HG03575 (cell line): ENCODE measurements around the gene TRMT61A.
"Not testable (repeated sequence)": the region's sequence is repeated elsewhere in the genome, so short reads cannot be mapped to it uniquely, and the experiment has no call there.

Experiments used
- ATAC-seq: cut with Tn5 transposase; IDR thresholded peaks from one replicate; pipeline ENCODE4 v1.9.1; 2021; ENCODE audit not compliant: unreplicated experiment, insufficient number of reproducible peaks, low FRiP score; ENCODE audit errors: extremely low read depth

The TRMT61A gene

DNA sequence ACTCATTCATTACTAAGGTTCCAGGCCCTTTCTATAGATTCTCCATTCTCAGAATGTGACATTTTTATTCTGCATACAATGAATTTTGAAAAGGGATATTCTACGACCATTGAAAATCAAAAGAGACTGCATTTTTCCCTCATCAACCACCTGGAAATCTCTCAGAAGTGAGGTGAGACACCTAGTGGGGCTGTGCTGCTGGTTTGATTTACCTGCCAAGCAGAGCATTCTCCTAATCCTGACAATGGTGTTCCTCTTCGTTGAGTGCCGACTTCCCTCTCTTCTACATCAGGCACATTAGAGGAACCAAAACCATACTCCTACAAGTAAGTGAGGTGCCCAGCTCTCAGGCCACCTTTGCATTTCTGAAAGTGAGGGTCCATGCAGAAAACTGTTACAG is 21.2 kb upstream of the TRMT61A start:
- ATAC-seq: no peak

DNA sequence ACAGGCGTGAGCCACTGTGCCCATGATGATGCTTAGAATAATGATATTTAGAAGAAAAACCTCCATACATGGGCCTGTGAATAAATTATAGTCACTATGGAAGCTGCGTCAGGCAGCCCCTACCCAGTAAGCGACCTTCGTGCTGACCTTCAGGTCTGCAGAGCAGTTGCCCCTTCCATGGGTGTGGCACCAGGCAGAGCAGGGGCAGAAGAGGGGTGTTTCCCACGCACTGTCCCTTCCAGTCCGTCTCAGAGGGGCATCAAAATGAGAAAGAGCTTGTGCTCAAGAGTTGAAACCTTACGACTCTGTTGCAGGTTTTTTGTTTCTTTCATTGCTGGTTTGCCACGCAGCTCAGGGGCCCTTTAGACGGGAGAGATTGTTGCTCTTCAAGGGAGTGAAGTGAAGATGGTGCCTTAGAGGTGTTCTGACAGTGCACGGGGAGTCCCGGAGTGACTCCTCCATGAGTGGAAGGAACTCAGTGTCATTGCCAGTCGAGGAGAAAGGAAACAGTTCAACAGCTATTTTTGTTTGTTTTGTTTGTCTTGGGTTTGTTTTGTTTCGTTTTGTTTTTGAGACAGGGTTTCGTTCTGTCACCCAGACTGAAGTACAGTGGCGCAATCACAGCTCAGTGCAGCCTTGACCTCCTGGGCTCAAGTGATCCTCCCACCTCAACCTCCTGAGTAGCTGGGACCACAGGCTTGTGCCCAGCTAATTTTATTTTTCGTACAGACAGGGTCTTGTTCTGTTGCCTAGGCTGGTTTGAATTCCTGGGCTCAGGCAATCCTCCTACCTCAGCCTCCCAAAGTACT is 20.3 kb upstream of the TRMT61A start:
- ATAC-seq: no peak

DNA sequence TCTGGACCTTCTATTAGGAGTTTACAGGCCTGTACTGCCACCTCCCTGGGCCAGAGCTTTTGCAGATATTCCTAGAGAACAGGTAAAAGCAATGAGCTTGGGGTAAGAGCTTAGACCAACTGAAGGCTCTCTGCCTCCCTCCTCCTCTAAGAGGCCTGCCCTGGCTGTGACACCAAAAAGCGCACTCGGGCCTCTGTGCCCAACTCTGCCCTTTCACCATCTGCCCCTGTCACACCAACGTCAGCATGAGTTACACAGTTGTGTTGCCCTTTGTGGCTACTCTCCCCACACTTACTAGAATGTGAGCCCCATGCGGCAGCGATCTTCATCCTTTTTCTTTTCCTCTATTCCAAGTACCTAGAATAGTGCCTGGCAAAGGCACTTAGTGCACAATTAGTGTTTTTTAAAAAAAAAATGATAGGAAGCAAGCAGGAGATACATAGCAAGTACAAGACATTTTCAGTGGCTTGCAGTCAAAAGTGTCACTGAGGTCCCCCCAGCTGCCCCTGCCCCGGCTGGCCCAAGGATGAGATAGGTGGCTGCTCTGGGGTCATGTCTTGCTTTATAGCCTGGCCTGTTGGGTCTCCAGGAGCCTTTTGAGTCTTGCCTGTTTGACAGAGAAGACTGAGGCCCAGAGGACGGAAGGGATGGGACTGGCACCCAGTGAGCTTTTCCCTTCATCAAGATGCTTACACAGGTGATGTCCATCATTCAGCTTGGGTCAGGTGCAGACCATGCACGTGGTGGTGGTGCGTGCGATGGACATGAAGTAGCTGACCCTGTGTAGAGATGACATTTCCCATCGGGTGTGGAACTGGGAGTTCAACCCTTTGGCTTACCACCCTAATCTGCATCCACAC is 18.9 kb upstream of the TRMT61A start:
- no peak for ATAC-seq

DNA sequence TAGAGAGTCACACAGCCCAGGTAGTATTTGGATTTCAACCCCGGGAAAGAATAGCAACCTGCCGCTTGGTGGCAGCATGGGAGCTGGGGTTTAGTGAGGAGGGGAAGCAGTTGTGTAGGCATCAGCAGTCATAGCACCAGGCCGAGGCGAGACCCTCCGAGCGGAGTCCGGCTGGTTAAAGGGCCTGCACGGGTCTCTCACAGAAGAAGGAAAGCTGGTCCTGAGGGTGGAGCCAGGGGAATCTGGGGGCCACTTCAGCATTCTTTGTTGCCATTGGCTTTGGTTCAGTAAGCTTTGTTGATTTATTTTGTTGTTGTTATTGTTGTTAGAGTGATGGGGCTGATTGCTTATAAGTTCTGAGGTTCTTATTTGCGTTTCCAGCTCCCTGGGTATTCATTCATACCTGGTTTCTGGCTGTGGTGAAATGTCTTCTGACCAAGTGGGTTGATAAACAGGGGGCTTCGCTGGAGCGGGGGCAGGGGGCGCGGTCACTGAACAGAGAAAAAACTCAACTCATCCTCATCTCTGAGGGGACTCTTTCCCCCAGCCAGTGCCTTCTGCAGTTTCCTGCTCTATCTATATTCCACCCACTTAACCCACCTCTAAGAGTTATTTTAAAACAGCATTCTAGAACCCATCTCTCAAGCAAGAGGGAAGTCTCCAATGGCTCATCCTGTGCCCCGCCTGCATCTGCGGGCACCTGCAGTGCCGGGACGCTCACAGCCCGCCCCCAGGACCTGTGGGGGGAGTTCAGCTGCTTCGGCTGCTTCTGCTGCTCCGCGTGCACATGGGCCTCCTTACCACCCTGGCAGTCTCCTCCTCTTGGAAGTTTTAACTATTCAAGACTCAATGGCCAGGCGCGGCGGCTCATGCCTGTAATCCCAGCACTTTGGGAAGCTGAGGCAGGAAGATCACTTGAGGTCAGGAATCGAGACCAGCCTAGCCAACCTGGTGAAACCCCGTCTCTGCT is 18.0 kb upstream of the TRMT61A start:
- no peak for ATAC-seq

DNA sequence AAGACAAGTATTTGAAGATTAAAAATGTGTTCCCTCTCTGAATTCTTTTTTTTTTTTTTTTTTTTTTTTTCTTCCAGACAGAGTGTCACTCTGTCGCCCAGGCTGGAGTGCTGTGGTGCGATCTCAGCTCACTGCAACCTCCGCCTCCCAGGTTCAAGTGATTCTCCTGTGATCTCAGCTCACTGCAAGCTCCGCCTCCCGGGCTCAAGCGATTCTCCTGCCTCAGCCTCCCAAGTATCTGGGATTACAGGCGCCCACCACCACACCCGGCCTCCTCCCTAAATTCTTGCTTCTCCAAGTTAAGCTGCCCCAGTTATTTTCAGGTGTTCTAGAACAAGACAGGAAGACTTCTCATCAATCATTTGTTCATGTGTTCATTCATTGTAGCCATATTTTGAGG is 16.8 kb upstream of the TRMT61A start:
- not testable (repeated sequence) for ATAC-seq

DNA sequence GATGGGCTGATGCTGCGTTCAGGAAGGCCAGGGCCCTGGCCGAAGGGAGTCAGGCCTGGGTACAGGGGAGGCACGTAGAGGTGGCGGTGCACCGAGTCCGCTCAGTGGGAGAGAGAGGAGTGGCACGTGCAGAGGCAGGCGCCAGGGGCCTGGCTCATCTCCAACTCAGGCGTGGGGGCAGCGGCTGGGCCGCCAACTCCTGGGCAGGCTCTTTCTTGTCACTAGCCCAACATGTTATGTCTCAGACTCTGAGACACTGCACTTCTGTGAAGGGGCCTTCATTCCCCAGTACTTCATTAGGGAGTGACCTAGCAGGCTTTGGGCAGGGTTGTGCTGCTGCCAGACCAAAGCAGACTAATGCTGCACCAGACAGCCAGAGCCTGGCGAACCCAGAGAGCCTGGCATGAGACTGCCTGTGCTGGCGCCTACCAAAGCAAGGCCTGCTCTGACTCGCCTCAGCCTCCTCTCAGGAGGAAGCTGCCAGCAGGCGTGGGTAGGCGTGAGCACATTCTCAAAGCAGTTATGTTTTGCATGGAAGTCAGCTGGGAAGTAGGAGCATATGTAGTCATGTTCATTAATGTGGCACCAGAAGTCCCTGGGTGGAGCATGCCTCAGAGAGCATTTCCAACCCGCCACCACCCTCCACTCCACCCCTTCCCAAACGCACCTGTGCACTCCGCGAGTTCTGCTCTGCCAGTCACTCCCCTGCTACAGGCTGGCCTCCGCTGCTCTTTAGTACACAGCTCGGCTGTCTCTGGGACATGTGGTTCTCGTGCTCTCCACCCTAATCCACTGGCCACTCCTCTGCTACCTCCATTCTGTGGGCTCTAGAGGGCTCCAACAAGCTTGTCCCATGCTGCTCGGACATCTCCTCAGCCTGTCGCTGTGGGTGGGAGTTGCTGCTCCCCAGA is 16.0 kb upstream of the TRMT61A start:
- ATAC-seq: no peak

DNA sequence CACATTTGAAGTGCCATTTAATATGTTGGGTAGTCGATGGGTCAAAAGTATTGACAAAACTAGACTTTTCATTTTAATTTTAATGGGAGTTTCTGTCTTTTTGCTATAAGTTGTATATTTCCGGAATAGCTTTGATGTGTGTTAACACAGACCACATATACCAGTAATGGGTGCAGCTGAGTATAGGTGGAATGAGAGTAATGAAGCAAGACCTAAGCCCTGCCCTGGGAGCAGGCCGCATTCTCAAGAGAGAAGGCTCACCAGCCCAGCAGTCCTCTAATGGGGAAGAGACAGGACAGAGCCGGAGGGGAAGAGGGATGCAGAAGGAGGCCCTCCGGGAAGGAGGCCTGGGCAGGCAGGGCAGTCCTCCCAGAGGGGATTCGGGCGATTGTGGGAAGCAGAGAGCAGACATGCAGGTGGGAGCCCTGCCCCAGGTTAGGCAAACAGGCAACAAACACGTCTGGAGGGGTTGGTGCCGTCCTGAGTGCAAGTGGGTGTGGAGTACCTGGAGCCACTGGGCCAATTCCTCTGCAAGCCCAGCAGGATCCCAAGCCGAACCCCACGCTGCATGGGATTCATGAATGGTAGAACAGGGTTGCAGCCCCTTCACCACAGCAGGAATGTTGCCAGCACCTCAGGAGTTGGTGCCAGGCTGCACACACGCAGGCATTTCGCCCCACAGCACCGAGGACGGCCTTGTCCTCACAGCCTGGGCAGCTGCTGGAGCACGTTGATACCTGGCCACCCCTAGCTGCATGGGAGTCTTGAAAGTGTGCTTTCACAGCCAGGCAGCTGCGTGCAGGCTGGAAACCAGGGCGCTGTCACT is 14.2 kb upstream of the TRMT61A start:
- ATAC-seq: no peak

DNA sequence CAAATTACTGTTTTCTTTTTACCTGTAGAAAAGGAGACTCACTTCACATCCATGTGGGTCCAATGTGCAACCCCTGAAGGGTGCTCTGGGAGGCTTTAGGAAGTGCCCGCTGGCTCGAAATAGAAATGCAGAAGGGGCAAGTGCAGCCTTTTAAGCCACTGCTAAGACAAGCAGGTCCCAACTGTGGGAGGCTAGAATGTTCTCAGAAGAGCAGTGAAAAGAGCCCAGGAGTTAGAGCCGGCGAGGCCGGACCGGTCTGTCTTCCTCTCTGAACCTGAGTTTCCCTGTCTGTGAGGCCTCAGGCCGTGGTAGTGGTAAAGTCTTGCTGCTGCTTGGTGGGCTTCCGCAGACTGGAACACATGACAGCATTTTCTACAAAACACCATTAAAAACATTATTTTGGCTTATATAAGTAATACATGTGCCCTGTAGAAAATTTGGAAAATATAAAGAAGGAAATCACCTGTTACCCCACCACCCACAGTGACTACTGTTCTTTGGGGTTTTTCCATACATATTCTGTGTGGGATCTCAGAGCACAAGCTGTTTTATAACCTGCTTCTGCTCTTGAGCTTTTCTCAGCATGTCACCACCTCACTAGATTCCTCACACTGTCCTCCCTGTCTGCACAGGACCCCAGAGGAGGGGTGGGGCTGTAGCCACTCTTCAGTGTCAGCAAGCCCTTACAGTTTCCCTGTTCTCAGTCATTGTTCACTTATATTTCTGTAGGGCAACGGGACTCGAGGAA is 12.4 kb upstream of the TRMT61A start:
- no peak for ATAC-seq

DNA sequence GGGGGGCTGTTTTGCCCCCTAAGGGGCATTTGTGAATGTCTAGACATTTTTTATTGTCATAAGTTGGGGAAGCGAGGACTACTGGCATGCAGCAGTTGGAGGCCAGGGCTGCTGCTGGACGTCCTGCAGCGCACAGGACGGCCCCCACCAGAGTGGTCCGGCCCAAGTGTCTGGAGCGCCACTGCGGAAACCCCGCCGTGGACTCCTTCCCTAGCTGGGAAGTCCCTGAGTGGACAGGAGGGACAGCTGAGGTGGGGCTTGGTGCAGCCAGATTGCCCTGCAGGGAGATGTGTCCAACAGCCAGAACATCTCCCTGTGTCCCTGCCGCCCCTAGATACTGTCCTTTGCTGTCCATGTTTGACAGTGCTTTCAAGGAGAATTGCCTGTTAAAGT is 11.8 kb upstream of the TRMT61A start:
- ATAC-seq: no peak

DNA sequence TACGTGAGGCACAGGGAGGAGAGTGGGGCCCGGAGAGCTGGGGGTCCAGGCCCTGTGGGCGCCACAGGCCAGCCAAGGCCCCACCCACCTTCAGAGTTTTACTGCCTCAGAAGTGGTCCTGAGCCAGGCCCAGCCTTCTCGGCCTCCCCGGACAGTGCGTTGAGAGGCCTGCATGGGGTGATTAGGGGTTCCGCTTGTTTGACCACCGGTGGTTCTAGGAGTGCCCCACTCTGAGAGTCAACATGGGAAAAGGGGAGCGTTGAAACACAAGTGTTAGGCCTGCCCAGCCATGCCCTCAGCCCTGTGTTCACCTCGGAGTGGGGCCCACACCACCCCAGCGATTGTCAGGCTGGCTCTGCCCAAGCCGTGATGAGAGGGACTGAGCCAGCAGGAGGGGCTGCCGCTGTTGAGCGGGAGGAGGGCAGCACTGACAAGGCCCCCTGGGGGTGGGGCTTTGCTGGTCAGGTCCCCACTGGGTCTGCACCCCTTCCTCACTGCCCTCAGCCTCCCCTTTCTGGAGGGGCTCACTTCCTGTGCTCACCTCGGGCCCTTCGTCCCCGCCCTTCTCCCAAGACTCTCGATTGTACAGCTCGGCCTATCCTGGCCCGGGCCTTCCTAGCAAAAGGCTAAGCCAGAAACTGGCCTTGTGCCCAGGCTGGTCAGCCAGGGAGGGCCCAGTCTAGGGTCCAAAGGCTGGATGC is 11.1 kb upstream of the TRMT61A start:
- no peak for ATAC-seq

DNA sequence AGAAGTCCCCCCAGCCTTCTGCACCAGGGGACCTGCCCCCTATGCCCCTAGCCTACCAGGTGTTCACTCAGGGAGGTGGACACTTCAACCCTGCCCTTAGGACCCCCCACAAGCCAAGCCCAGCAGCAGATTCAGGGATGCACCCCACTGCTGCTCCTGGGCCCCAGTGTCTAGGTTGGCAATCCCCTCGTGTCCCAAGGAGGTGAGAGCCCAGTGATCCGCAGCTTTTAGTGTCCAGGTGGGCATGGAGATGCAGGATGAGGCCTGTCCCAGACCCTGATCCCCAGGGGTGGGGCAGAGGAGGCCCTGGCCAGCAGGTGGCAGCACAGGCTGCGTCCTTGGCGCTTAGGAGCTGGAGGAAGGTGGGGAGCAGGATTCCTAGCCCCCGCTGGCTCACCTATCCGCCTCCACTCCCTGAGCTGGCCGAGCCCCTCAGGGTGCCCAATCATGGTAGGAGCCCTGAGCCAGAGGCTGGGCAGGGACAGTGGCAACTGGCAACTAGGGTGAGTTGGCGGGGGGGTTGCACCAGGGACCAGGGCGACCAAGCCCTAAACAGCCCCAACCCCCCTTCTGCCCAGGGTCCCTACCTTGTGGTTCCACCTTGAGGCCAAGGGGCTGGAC is 10.5 kb upstream of the TRMT61A start:
- ATAC-seq: no peak

DNA sequence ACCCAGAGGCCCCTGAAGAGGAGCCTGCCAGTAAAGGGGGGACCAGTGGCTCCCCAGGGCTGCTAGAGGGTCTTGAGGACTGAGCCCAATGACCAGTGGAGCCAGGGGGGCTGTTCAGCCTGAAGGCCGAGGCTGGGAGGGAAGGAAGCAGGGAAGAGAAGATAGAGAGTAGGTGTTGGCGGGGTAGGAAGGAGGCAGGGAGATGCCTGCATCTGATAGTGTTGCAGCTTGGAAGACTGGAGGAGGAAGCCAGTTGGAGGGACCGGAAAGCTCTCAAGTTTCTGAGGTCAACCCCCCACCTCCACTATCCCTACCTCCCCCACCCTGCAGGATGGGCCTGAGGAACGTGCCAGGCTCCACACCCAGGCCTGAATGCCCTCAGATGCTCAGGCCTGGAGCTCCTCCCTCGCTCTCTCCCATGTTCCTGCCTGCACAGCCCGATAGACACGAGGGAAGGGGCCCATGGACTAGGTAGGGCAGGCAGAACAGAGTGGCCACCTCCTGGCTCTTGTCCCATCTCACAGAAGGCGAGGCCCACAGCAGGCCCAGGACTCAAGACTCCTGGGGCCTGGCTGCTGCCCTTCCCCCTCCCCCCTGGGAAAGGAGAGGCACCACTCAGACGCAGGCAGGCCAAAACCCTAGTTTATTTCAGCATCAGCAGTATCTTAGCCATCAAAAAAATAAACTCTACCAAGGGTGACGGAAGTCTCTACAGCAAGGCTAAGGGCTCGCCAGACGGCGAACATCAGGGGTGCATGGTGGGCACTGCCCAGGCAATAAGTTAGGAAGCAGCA is 9.8 kb upstream of the TRMT61A start:
- ATAC-seq: no peak

DNA sequence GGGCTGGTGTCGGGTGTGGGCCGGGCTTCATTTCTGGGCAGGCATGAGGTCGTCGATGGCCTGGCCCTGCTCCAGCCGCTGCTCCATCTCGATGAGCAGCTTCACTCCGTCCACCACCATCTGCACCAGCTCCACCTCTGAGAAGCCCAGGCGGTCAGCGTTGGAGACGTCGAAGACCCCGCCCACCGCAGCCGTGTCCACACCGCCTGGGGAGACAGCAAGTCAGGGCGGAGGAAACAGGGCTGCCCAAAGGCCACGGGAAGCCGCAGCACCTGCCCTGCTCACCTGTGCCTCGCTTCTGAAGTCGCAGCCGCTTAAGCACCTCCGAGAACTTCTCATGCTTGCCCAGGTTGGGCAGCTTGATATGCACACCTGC is 9.2 kb upstream of the TRMT61A start:
- ATAC-seq: no peak

DNA sequence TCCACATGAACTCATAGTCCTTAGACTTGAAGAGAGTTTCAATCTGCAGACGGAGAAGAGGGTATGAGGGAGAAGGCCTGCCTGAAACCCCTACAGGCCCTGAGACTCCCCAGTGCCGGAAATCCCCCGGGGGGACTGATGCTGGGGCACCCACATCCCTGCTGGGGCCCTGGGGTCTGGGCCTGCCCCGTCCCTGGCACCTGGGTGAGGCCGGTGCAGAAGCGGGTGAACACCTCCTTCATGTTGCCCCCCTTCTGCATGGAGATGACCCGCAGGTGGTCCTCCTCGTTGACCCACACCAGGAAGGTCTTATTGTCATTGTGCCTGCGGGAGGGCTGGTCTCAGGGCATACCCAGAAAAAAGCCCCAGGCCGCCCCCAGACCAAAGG is 8.7 kb upstream of the TRMT61A start:
- no peak for ATAC-seq
